ENCODE data around the gene NCOA6.

- no peak for TF ChIP-seq CTCF (IDR thresholded peaks at IDR 0.05)
- TF ChIP-seq POLR2A (IDR thresholded peaks at IDR 0.05): no peak
These were observed 16.7 kb upstream of the NCOA6 start for GRCh38 chr20:34842143-34842542.
